Gastrocnemius medialis (tissue), 4 donors: Measurements from ENCODE around the gene OPN4.
"Not testable (repeated sequence)": the region's sequence is repeated elsewhere in the genome, so short reads cannot be mapped to it uniquely, and the experiment has no call there.

Experiments
- POLR2A ChIP-seq, 2 donors: fragments of 450-650 bp; IDR thresholded peaks; one replicate each; pipeline ENCODE4 v1.6.1; 2017; ENCODE audit warnings: antibody characterized with exemption in 2 of 2, mild to moderate bottlenecking in 2 of 2, moderate library complexity in 2 of 2
- TF ChIP-seq, protein P1 (sequence below), 5 experiments: fragments of 450-650 bp in 3 of 5; fragments of 200-600 bp in 2 of 5; sonication (generic) in 2 of 5; IDR thresholded peaks in 4 of 5; conservative IDR thresholded peaks in 1 of 5; 1 replicate in 4 of 5; 2 replicates in 1 of 5; pipeline ENCODE4 v1.5.1; 2016 to 2019; ENCODE audit warnings: antibody characterized with exemption in 5 of 5, mild to moderate bottlenecking in 3 of 5, moderate library complexity in 3 of 5

GRCh38 chr10:86645621-86646165 lies 8.7 kb upstream of the OPN4 start:
- not testable (repeated sequence) for TF ChIP-seq POLR2A (IDR thresholded peaks at IDR 0.05)
- TF ChIP-seq, protein P1, sequence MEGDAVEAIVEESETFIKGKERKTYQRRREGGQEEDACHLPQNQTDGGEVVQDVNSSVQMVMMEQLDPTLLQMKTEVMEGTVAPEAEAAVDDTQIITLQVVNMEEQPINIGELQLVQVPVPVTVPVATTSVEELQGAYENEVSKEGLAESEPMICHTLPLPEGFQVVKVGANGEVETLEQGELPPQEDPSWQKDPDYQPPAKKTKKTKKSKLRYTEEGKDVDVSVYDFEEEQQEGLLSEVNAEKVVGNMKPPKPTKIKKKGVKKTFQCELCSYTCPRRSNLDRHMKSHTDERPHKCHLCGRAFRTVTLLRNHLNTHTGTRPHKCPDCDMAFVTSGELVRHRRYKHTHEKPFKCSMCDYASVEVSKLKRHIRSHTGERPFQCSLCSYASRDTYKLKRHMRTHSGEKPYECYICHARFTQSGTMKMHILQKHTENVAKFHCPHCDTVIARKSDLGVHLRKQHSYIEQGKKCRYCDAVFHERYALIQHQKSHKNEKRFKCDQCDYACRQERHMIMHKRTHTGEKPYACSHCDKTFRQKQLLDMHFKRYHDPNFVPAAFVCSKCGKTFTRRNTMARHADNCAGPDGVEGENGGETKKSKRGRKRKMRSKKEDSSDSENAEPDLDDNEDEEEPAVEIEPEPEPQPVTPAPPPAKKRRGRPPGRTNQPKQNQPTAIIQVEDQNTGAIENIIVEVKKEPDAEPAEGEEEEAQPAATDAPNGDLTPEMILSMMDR (IDR thresholded peaks at IDR 0.05 in 4 of 5, conservative IDR thresholded peaks at IDR 0.05 in 1 of 5), result not testable (repeated sequence)
